Fibroblast of peridontal ligament (primary cell): Measurements from ENCODE around the gene RGS19.

Source experiments
- DNase-seq: peaks from one replicate; pipeline ENCODE4 v3.0.0-alpha.2; 2010; ENCODE audit errors: extremely low read depth

RGS19 gene

DNA sequence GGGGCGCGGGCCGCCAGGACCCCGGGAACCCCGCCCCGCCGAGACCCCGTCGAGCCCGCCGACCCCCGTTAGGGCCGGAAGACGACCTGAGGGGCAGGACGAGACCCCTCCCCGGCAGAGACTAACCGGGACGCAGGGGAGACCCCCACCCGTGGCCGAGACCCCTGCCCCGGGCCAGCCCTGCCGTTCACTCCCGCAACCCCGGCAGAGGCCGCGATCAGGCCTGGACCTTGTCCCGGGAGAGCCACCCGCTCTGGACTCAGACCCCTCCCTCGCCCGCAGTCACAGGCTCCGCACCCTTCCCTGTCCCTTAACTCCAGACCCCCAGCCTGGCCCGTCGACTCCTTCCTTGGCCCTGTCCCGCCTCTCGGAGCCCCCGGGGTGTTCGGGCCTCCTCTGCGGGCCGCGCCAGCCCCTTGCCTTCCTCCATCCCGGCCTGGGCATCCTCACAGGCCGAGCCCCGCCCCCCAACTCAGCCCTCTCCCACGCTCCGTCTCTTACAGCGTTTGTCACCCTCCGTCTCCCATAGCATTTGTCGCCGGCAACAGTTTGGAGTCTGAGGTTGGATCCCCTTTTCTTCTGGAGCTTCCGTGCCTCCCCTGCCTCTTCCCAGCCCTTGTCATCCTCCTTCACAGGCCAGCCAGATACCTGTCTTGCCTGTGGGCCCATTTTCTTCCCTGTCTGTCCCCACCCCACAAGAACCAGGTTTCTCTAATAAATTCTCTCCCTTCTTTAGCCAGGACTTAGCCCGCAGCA is 15.8 kb downstream of the RGS19 start:
- DNase-seq, result peak; percentile 5

GRCh38 chr20:64062596-64063388 is 16.5 kb downstream of the RGS19 start, which contains the start of gene TCEA2:
TSS of gene TCEA2 (plus strand) at chr20:64063198. CDS start at chr20:64063313, 115 bp downstream.
- peak; percentile 94 for DNase-seq

- DNase-seq, result no peak
These were observed 17.1 kb downstream of the RGS19 start for GRCh38 chr20:64062276-64062595.

DNA sequence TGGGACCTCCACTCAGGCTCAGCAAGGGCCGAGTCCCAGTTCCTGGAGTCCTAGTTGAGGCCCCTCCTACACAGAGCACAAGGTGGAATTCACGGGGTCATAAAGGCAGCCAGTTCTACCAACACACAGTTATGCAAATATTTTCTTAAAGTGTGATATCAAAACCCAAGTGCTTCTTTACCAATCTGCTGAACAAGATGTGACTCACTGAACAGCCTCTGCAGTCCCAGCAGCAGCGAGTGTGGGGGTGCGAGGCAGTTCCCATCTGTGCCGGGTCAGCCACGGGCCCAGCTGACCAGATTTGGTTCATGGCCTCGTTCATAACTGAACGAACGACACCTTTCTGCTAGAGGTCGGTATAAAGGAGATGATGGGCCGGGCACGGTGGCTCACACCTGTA is 20.8 kb downstream of the RGS19 start:
- no peak for DNase-seq

DNA sequence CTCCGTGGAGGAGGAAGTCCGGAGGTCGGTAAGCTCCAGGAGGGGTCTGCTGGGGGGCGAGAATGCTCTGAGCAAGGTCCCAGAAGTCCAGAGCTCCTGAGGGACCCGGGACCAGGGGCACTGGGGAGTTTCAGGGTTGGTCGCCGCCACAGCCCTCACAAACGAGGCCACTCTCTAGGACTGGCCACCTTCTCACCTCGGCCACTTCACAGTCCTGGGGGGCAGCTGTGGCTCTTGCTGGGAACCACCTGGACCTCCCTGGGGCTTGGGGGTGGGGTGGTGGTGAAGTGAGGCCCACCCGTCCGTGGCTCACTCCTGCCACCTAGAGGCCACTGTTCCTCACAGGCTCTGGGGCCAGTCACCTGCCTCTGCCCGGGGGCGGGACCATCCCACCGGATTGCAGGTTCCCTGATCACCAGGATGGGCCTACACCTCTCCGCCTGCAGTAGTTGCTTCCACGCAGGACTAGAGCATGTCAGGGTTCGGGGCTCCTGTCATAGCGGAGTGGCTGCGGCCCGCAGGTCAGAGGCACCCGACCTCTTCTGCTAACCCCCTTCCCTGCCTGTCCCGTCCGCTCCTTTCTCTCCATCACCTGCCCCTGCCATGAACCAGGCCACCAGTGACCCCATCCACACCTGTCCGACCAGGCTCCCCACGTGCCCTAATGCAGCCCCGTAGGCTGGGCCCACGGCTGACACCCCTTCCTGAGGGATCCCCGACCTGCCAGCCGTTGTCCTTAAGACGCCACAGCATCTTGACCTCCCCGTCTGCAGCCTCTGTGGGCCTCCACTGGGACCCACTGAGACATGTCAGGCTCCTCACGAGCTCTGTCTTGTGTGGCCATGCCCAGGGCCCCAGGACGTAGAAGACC is 21.5 kb downstream of the RGS19 start:
- peak; percentile 36 for DNase-seq

DNA sequence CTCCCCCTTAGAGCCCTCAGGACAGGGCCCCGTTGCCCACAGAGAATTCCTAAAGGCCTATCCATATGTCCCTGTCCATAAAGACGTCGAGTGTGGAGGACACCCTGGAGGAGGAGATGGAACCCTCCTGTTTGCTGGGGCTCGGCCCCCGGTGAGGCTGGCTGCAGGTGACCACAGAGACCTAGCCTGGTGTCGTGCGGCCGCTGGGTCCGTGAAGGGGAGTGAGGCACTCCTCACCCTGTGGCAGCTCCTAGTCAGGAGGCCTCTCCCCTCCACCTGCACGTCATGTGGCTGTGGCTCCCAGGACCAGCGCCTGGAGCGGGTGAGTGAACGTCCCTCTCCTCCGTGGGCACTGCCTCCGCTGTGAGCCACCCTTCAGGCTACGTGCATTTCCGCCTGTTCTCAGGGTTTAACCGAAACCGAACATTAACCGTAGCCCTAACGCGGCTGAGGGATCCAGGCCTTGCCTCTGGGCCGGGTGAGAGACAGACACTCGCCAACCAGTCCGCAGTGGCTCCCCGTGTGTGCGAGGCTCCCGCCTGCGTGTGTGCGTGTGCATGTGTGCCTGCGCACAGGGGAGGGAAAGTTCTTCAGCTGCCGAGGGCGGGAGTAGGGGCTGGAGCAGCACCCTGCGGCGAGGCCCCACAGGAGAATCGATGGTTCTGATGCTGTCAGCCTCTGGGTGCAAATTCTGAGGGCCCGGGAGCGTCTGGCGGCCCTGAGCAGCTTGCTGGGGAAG is 22.3 kb downstream of the RGS19 start:
- no peak for DNase-seq

DNA sequence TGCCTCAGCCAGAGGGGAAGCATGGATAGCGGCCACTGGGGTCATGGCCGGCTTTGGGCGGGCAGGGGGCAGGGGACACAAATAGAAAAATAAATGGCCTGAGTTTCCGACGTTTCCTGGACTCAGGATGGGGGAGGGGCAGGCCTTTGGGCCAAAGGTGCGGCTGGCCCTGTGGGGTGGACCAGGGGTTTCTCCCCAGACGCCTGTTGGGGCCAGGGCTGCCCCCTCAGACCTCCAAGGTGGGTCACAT is 22.8 kb downstream of the RGS19 start:
- no peak for DNase-seq

DNA sequence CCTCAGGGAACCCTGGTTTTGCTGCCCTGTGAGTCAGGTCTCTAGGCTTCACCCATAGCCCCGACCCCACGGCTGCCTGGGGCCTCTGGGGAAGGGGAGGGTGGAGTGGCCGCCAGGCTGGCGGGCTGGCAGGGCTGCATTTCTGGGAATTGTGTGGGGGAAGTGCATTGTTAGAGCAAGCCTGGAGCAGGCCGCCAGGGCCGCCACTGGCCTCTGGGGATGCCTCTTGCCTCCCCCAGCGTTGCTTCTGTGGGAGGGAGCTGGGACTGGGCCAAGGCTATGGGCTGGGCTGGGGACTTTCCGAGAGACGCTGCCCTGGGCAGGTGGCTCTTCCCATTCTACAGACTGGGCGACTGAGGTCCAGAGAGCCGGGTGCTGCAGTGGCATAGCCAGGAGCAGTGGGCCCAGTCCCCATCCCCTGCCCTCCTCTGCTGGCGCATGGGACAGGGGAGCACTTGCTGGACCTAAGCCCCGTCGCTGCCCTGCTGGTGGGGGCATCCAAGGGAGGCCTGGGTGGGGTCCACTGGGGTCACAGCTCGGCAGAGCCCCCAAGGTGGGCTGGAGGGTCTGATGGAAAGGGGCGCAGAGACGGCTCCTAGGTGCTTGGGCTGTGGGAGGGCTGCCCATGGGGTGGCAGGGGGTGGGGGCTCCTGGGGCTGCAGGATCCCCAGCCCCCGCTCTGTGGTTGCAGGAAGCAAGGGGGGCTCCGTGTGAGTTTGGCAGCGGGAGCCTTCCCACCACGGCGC is 23.3 kb downstream of the RGS19 start:
- DNase-seq, result no peak

- DNase-seq, result no peak
These were observed 23.9 kb downstream of the RGS19 start for GRCh38 chr20:64055396-64055892.

- DNase-seq, result no peak
These were observed 25.3 kb downstream of the RGS19 start for GRCh38 chr20:64053841-64054661.

GRCh38 chr20:64052987-64053840 is 26.1 kb downstream of the RGS19 start:
- no peak for DNase-seq

GRCh38 chr20:64052326-64052722 is 27.0 kb downstream of the RGS19 start:
- DNase-seq, result no peak

DNA sequence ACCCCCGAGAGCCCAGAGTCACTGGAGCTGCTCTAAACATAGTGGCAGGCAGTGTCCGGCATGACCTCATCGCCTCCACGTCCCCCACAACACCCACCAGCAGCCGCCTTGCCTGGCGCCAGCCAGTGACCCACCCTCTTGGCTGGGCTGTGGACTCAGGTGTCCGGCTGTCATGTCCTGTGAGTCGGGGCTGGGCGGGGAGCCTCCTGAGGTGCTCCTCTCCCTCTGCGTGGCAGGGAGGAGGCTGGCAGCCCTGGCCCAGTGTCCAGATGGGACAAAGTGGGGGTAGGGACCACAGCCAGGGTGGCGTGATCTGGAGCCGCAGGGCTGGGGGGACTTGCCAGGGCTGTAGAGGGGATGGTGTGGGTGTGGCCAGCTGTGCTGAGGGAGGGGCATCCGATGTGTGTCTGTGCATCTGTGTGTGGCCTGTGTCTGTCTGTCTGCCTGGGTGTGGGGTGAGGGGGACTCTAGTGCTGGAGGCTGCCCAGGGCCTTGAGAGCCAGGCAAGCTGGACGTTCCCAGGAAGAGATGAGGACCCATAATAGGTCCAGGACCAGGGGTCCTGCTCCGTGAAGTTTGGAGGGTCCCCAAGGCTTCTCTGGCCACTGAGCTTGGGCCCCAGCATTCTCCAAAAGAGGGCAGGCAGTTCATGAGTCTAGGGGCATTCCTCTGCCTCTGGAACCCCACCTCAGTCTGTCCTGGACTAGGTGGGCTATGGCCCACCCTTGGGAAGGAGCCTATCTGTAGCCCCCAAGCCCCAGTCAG is 27.6 kb downstream of the RGS19 start:
- no peak for DNase-seq

- DNase-seq, result no peak
These were observed 28.3 kb downstream of the RGS19 start for GRCh38 chr20:64051033-64051452.

- DNase-seq, result no peak
These were observed 28.9 kb downstream of the RGS19 start for GRCh38 chr20:64050261-64051032.

DNA sequence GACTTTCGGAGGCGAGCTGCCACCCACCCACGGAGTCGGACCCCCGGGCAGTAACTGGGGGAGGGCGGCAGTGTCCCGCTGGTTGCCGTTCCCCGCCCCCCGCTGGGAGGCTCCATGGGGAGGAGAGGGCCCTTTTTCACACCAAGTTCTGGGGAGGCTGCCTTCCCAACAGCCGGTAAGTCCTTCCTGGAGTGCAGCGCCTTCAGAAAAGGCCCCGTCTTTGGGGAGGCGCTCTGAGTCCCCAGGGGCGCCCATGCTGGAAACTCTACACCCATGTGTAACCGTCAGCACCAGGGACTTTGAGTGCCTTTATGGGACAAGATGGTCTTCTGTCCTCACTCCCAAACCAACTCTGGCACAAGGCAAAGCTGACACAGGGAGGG is 29.4 kb downstream of the RGS19 start:
- DNase-seq, result no peak

DNA sequence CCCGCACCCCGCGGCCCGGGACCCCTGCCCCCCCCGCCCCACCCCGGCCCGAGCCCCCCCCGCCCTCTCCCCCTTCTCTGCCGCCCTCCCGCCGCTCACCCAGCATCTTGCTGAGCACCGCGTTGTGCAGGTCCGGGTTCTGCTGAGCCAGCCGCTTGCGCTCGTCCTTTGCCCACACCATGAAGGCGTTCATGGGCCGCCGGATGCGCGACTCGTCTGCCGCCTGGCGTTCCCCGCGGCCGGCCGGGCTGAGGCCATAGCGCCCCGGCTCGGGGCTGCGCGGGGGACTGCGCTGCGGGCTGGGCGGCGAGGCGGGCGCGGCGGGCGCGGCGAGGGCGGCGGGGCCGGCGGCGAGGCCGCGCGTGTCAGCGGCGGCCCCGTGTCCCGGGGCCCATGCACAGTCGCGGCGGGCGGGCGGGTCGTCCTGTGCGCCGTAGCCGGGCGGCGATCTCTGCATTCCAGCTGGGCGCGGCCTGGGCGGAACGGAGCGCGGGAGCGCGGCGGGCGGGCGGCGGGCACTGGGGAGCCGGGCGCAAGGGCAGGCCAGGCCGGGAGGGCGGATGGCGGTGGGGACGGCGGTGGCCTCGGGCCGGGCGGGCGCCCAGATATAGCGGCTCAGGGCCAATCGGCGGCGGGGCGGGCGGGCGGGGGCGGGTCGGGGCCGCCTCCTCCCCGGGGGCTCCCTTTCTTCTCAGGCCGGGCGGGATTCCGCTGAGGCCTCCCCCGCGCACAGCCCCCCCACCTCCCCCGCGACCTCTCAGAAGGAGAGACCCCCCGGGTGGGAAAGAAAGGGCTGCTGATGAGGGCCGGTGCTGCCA is 30.0 kb downstream of the RGS19 start, which contains the start of gene SOX18:
TSS of gene SOX18 (minus strand) at position 580 of the 818 bp plus-strand sequence. CDS start at position 457, 123 bp downstream.
- no peak for DNase-seq
